GM12892 (cell line): ENCODE data around the gene GUCA2A.

ENCODE experiments used
- DNase-seq: peaks from one replicate; pipeline ENCODE4 v3.0.0; 2011; ENCODE audit not compliant: insufficient read length
- FAIRE-seq: peaks from 2 replicates; lab custom pipeline; 2011; peaks lifted over from hg19 to GRCh38; lab: Jason Lieb, UNC
- POLR2A ChIP-seq: IDR thresholded peaks from 2 replicates; pipeline ENCODE4 v1.6.1; 2011; ENCODE audit warnings: low read depth, low read length, control low read depth
- POLR2AphosphoS5 ChIP-seq: IDR thresholded peaks from 2 replicates; pipeline ENCODE4 v1.6.1; 2011; ENCODE audit warnings: low read depth, low read length, control low read depth
- TAF1 ChIP-seq: IDR thresholded peaks from 2 replicates; pipeline ENCODE4 v1.6.1; 2011; ENCODE audit warnings: low read depth, mild to moderate bottlenecking, control low read depth, low read length, borderline replicate concordance

Gene GUCA2A

GRCh38 chr1:42165511-42166210, 1.1 kb upstream of the GUCA2A start:
- FAIRE-seq (no peak), DNase-seq (no peak)
- TF ChIP-seq TAF1, result no peak

DNA sequence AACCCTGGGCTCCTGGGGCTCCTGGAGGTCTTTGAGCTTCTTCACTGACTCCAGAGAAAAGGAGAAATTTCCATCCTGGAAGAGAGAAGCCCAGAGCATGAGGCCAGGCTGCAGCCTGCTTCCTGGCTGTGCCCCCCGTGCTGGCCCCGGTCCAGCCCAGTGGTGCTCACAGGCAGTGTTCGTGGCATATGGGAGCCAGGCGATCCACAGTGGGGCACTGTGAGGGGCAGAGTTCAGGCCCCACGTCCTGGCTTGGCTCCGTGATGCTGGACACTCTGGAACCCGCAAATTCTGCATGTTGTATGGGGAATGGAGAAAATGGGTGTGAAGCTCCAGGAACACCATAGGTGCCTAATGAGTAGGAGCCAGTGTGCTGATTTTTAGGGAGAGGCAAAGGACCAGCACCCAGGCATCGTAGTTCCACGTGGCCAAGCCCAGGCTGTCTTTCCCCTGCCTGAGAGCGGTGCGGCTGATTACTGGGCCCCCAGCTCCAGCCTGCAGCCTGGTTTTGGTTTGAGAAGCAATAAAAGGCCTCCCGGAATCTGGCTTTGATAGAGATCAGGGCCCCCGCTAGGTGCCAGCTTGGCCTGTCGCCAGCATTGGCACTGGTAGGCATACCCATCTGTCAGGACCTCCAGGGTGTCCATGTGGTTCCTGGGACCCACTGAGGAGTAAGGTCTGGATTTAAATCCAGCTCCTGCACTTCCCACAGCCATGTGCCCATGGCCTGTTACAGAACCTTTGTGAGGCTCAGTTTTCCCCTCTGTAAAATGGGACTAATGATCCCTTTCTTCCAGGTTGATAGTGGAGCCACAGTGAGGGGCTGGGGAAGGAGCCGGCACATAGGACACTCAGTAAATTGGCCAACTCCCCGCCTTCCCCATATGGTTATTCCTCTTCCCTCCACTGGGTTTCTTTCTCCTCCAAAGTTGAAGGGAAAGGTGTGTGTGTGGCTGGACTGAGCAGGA, 725 bp downstream of the GUCA2A start:
- FAIRE-seq (no peak), DNase-seq (no peak)
- TF ChIP-seq TAF1 (no peak), POLR2A (no peak), POLR2AphosphoS5 (no peak)

GRCh38 chr1:42163114-42163513, 1.4 kb downstream of the GUCA2A start:
- FAIRE-seq (no peak), DNase-seq (no peak)
- TF ChIP-seq TAF1, result no peak
- no peak for TF ChIP-seq POLR2AphosphoS5
- no peak for TF ChIP-seq POLR2A

DNA sequence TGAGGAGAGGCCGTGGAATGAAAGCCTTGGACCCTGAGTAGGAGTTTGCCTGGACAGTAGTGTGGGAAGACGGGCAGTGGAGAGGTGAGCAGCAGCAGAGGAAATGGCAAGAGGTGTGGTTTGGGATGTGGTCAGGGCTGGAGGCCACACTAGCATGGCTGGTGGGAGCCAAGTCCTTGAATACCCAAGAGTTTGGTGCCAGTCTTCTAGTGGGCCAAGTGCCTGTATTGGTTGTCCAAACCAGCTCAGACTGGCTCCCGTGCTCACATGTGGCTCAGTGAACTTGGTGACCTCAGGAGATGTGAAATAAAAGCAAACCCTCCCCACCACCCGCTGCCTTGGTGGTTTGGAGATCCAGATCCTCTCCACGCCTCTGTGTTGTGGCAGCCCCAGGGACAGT, 2.4 kb downstream of the GUCA2A start:
- FAIRE-seq (no peak), DNase-seq (no peak)
- TF ChIP-seq TAF1 (no peak), POLR2A (no peak), POLR2AphosphoS5 (no peak)

DNA sequence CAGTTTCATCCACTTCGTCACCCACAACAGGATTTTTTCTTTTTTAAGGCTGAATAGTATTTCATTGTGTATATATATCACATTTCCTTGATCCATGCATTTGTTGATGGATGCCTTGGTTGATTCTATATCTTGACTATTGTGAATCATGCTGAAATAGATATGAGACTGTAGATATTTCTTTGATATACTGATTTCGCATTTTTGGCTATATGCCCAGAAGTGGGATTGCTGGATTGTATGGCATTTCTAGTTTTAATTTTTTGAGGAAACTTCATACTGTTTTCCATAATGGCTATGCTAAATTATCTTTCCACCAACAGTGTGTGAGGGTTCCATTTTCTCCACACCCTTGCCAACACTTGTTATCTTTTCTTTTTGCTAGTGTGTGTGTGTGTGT, 6.4 kb downstream of the GUCA2A start:
- no peak for FAIRE-seq
- TF ChIP-seq TAF1 (no peak), POLR2A (no peak), POLR2AphosphoS5 (no peak)

GRCh38 chr1:42157667-42158066, 6.9 kb downstream of the GUCA2A start:
- no peak for FAIRE-seq
- DNase-seq, result no peak

More for the DNA sequence above, 6.4 kb downstream of the GUCA2A start:
- no peak for DNase-seq

GRCh38 chr1:42155362-42155761, 9.2 kb downstream of the GUCA2A start:
- no peak for DNase-seq
- no peak for FAIRE-seq
- no peak for TF ChIP-seq TAF1

More at GRCh38 chr1:42157667-42158066, 6.9 kb downstream of the GUCA2A start:
- TF ChIP-seq POLR2A (no peak), TAF1 (no peak), POLR2AphosphoS5 (no peak)

- TF ChIP-seq POLR2AphosphoS5 (no peak), POLR2A (no peak), TAF1 (no peak)
- no peak for FAIRE-seq
- DNase-seq, result no peak
Measured at GRCh38 chr1:42154685-42155084, 9.9 kb downstream of the GUCA2A start.

DNA sequence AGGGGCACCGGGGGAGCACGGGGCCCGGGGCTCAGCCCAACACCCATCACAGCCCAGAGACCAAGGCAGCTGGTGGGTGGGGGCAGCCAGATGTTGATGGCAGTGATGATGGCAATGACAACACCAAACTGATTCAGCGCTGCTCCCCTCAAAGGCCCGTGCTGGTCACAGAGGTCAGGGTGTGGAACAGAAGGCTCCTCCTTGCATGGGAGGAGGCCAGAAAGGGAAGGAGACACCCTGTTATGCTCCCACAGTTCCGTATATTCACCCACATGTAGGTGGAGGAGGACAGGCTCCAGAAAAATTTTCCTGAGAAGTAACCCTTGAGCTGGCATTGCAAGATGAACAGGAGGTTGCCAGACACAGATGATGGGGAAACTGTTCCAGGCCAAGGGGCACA, 10.9 kb downstream of the GUCA2A start:
- TF ChIP-seq POLR2A (no peak), POLR2AphosphoS5 (no peak), TAF1 (no peak)
- FAIRE-seq (no peak), DNase-seq (no peak)

DNA sequence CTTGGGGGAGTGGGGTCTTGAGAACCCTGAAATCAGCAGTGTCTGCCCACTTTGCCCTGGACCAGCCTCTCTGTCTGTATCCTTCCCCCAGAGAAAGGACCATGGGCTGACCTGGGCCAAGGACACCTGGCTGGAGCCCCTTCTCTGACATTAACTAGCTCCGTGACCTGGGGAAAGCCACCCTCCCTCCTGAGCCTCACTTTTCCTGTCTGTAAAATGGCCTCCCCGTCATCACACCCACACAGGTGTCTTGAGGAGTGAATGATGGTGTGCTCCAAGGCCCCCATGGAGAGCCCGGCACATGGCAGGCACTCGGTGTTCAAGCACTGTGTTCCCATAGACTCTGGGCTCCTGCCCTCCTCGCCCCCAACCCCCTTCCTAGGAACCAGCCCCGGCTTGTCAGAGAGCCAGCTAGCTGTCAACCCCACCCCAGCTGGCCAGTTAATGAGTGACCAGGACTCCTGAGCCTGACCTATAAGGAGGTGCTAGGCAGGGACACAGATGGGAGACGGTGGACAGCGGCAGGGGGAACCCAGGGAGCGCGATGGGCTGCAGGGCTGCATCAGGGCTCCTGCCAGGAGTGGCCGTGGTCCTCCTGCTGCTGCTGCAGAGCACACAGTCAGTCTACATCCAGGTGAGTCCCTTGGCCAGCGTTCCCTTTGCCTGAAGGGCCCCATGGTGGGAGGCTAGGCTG, 11.5 kb downstream of the GUCA2A start, which contains the start of gene GUCA2B:
TSS of gene GUCA2B (plus strand) at position 504 of the 694 bp plus-strand sequence. CDS start at position 545, 41 bp downstream.
- no peak for FAIRE-seq
- TF ChIP-seq POLR2A (no peak), POLR2AphosphoS5 (no peak), TAF1 (no peak)
- no peak for DNase-seq

GRCh38 chr1:42152119-42152518, 12.4 kb downstream of the GUCA2A start:
- DNase-seq, result no peak
- no peak for FAIRE-seq
- TF ChIP-seq TAF1 (no peak), POLR2AphosphoS5 (no peak), POLR2A (no peak)
